GM12875 (cell line): ENCODE data around the gene HAUS1.

Experiments used
- H3K4me3 ChIP-seq: one replicate; pipeline ENCODE4 v1.5.1; 2011; ENCODE audit warnings: low read depth, low read length, control low read depth
- CTCF ChIP-seq: IDR thresholded peaks from 2 replicates; pipeline ENCODE4 v1.5.1; 2011; ENCODE audit warnings: low read depth, mild to moderate bottlenecking, control low read depth, inconsistent platforms, low read length, moderate library complexity, borderline replicate concordance; ENCODE audit not compliant: insufficient read depth

HAUS1 gene

GRCh38 chr18:46104128-46104911 lies at the start of gene HAUS1:
HAUS1 (plus strand) TSS chr18:46104385; CDS start chr18:46104412, 27 bp downstream.
- no peak for TF ChIP-seq CTCF
- H3K4me3 ChIP-seq = peak within 1 kb of the TSS; percentile 100

- no peak overlapping the region for H3K4me3 ChIP-seq
Measured at GRCh38 chr18:46054956-46055837, 49.0 kb upstream of the HAUS1 start.

GRCh38 chr18:46055838-46056230 lies 48.4 kb upstream of the HAUS1 start:
- no peak for TF ChIP-seq CTCF
- no peak overlapping the region for H3K4me3 ChIP-seq

More at GRCh38 chr18:46054956-46055837, 49.0 kb upstream of the HAUS1 start:
- no peak for TF ChIP-seq CTCF

GRCh38 chr18:46060359-46060841 lies 43.8 kb upstream of the HAUS1 start:
- H3K4me3 ChIP-seq = no peak overlapping the region
- no peak for TF ChIP-seq CTCF

- TF ChIP-seq CTCF = no peak
- no peak overlapping the region for H3K4me3 ChIP-seq
Measured at GRCh38 chr18:46061387-46061786, 42.8 kb upstream of the HAUS1 start.

- no peak for TF ChIP-seq CTCF
- H3K4me3 ChIP-seq = no peak overlapping the region
Measured at GRCh38 chr18:46061796-46062195, 42.4 kb upstream of the HAUS1 start.
